HG02973 (cell line): ENCODE data around the gene EFHD1.
"Not testable (repeated sequence)": the region's sequence is repeated elsewhere in the genome, so short reads cannot be mapped to it uniquely, and the experiment has no call there.

Source experiments
- ATAC-seq: cut with Tn5 transposase; IDR thresholded peaks from one replicate; pipeline ENCODE4 v1.9.1; 2021; ENCODE audit warnings: moderate library complexity; ENCODE audit not compliant: unreplicated experiment

EFHD1 gene

DNA sequence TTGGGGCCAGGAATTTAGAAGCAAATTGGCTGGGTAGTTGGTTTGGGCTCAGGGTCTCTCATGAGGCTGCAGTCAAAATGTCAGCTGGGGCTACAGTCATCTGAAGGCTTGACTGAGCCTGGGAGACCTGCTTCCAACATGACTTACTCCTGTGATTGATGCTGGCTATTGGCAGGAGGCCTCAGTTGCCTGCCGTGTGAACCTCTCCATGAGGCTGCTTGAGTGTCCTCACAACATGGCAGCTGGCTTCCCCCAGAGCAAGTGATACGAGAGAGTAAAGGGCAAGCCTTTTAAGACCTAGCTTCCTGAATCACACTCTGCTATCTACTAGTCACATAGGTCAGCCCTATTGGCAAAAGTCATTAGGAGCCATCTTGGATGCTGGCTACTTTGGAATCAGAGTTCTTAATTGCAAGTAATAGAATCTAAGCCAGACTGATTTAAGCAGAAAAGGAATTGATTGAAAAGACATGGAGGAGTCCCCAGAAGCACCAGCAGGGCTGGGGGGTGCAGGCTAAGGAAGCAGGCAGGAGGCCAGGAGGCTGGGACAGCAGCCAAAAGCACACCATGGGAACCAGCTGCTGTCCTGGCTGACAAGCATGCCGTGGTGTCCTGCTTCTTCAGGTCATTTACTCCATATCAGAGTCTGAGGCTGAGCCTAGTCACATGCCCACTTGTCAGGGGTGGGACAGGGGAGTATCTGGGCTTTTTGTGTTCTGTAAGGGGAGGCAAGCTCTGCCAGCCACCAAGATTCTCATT lies 55.9 kb downstream of the EFHD1 start:
- no peak for ATAC-seq

DNA sequence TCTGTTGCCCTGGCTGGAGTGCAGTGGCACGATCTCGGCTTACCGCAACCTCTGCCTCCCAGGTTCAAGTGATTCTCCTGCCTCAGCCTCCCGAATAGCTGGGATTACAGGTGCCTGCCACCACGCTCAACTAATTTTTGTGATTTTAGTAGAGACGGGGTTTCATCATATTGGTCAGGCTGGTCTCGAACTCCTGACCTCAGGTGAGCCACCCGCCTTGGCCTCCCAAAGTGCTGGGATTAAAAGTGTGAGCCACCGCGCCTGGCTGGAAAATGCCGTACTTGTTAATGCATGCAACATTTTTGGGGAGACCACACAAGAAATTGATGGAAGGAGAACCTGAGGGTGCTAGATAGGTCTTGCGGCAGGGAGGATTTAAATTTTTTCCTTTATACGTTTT lies 57.7 kb downstream of the EFHD1 start:
- not testable (repeated sequence) for ATAC-seq

DNA sequence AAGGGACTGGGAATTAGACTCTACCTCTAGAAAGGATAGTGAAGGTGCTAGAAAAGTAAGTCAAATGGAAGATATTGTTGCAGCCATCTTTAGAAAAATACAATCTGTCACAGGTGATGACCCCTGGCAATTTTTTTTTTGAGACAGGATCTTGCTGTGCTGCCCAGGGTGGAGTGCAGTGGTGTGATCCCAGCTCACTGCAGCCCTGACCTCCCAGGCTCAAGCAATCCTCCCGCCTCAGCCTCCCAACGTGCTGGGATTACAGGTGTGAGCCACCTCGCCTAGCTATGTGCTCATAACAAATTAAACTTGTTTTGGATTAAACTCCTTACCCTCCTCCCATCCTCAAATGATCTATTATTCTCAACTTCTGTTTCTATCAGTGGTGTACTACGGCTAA lies 59.9 kb downstream of the EFHD1 start:
- no peak for ATAC-seq

DNA sequence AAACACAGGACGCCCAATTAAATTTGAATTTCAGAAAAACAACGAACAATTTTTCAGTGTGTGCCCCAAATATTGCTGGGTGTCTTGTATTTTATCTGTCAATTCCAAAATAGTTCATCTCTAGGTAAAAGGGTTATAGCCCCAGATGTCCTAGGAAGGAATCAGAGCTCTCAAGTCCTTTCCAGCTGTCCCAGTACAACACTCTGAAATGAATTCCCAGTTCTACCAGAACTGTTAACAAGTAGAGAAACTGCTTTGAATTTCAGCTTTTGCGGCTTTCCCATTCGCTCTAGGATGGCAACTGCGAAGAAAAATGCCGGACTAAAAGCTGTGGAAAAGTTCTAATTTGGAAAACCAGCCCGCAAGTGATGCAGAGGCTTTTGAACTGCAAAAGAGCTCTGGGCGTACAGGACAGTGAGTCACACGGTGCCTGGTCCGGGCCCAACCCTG lies 63.2 kb downstream of the EFHD1 start:
- no peak for ATAC-seq

DNA sequence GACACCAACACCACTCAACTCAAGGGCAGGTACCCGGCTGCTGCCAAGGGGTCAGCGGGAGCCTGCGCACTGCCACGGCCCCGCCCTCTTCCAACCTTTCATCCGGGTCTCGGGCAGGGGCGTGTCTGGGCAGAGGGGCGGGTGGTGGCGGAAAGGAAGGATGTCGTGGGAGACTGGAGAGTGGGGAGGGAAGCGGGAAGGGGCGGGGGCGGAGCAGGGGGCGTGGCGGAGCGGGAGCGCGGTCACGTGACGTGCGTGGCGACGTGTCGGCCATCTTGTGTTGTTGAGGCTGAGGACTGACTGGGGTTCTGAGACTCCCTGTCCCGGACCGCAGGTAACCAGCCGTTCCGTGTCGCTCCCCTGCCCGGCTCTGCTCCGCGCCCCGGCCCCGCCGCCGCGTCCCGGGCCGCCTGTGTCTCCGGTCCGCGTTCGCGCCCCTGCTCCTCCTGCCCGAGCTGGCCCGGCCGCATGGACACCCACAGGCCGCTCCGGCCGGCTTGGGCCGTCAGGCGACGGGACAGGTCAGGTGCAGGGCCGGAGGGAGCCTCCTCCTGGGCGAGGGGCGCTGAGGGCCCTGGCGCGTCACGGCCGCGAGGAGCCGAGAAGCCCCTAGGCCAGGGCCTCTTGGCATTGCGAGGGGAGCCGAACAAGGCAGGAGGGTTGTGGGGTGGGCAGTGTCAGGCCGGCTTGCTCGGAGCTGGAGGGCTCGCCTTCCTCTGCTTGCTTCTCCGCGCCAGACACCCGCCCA lies 63.8 kb downstream of the EFHD1 start, which contains the start of gene GIGYF2:
Gene GIGYF2 (plus strand): TSS at position 273 of the 748 bp plus-strand sequence. CDS start 37,867 bp downstream, outside the sequence.
- peak; percentile 73 for ATAC-seq

DNA sequence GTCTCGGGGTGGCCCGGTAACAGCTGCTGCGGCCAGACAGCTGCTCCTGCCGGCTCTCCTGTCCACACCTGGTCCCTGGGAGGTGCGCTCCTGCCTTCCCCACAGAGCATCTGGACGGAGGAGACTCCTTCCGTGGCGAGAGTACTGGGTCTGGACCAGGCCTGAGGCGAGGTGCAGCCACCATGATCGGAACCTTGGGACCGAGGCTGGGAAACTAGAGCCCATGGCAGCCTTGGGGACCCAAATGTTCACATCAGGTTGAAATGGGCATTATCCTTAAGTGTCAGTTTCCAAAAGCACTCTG lies 64.4 kb downstream of the EFHD1 start:
- no peak for ATAC-seq

DNA sequence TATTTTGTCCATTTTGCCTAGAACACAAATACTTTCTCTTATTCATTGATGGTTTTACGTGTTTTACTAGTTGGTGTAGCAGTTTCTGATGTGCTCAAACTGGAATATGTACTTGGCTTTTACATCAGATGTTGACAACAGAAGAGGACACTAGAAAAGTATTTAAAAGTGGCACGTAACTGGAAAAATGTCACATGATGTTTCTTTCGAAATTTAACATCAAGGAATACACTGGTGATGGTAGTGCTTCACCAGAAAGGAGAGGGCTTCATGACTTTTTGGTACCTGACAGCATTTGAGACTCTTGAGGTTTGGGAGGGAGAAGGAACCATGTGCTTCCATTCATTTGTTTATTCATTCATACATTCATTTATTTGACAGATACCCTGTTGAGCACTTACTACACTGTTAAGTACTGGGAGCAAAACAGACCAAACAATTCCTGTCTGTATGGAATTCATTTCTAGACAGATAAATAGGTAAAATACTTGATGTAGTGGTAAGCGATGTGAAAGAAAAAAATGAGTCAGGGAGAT lies 65.2 kb downstream of the EFHD1 start:
- no peak for ATAC-seq

DNA sequence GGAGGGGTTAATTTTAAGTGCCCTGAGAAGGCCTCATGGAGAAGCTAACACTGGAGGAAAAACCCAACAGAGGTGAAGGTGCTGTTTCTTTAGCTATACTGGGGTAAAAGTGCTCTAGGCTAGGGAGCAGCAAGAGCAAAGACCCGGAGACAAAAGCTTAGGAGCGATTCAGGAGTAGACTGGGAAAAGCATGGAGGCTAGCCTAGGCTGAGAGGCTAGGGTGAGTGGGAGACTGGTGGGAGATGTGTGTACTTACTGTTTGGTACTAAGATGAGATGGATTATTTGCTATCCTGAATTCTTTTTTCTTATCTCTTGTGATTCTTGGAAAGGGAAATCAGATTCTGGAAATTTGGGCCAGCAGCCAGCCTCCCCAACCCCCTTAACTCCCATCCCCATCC lies 65.7 kb downstream of the EFHD1 start:
- ATAC-seq: no peak

DNA sequence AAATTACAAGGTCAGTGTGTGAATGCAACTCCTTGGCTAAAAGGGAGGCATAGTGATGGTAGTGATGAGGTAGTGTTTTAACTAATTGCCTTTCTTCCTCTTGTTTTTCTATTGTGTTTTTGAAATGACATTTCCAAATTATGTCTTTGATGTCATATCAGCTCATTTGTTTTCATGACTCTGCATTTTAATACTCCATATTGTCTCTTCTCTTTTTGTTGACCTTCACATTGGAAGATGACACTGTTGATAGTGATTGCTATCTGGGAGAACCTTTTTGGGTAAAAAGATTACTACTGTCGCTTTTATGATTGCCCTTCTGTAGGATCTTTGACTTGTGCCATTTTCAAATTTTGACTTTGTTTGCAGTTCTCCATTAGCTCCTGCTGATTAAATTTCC lies 66.8 kb downstream of the EFHD1 start:
- no peak for ATAC-seq

DNA sequence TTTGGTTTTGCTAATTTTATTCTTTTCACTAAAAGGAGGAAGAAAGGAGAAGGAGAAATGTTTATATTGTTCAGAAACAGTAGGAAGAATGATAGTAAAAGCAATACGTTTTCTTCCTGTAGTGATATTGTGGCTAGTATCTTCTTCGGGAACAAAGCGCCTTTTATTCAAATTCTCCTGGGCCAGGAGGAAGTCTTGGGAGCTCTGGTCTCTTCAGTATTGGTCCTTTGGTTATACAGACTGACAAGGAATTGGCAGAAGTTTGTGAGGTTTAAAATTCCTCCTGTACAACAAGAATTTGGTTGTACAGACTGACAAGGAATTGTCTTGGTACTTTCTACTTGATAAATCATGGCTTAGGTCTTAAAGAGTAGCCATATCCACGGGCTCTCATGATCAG lies 73.7 kb downstream of the EFHD1 start:
- no peak for ATAC-seq

DNA sequence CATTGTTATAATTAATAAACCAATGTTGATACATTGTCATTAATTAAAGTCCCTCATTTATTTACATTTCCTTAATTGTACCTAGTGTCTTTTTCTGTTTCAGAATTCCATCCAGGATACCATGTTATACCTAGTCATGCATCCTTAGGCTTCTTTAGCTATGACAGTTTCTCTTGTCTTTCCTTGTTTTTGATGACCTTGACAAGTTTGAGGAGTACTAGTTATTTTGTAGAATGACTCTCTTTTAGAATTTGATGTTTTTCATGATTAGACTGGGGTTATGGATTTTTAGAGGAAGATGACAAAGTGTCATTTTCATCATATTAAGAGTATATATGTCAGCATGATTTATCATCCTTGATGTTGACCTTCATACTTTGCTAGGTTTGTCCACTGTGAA lies 80.1 kb downstream of the EFHD1 start:
- ATAC-seq: no peak

DNA sequence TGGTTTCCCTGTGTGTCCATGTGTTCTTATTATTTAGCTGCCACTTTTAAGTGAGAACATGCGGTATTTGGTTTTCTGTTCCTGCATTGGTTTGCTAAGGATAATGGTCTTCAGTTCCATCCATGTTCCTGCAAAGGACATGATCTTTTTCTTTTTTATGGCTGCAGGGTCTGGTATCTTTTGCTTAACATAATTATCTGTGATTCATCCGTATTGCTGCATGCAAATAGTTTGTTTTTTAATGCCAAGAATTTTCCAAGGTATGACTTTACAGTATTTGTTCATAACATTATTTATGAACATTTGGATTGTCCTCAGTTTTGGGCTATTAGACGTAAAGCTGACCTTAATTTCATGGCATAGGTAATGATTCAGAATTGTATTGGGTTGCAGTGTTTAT lies 81.6 kb downstream of the EFHD1 start:
- no peak for ATAC-seq

DNA sequence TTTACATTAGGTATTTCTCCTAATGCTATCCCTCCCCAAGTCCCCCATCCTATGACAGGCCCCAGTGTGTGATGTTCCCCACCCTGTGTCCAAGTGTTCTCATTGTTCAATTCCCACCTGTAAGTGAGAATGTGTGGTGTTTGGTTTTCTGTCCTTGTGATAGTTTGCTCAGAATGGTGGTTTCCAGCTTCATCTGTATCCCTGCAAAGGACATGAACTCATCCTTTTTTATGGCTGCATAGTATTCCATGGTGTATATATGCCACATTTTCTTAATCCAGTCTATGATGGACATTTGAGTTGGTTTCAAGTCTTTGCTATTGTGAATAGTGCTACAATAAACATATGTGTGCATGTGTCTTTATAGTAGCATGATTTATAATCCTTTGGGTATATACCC lies 86.7 kb downstream of the EFHD1 start:
- not testable (repeated sequence) for ATAC-seq

DNA sequence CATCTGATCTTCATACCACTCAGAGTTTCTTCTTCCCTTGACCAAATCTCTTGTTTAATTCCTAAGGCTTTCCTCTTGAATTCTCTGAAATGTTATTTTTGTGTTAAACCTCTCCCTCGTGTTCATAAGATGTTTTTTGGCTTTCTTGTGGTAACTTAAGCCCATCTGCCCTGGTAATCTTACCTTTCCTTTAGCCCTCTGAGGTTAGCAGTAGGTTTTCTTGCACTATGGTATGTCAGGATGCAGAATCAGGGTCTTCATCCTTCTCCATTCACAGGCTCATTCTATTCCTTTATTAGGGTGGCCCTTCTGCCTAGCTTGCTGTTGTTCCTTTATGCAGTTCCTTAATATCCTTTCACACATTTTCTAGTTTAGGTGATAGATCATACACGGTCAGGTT lies 87.9 kb downstream of the EFHD1 start:
- no peak for ATAC-seq

DNA sequence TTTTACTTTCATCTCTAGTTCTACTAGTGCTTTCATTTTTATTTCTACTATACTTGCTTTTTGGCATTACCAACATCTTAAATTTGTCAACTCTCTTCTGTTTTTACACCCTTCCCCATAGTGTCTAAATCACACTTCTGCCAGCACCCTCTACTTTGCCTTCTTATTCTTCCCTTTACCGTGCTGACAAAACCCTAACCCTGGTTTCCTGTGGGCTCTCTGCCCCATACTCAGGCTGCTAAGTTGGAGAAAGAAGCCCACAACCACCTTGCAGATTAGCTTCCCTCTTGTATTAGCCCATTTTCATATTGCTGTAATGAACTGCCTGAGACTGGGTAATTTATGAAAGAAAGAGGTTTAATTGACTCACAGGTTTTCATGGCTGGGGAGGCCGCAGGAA lies 88.5 kb downstream of the EFHD1 start:
- ATAC-seq: no peak

DNA sequence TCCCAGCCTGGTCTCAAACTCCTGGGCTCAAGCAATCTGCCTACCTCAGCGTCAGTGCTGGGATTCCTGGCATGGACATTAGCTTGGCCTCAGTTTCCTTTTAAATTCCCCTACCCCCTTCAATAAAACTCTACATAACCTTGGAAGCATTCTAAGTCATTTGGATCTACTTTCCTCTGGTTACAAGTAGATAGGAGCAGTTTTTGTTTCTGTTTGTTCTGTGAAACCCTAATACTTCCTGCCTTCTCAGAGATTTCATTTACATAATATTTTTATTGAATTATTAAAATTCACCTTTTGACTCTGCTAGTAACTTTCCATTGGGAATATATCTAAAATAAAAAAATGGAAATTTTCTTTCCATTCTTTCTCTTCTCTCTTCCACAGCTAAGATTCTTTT lies 89.6 kb downstream of the EFHD1 start:
- no peak for ATAC-seq

DNA sequence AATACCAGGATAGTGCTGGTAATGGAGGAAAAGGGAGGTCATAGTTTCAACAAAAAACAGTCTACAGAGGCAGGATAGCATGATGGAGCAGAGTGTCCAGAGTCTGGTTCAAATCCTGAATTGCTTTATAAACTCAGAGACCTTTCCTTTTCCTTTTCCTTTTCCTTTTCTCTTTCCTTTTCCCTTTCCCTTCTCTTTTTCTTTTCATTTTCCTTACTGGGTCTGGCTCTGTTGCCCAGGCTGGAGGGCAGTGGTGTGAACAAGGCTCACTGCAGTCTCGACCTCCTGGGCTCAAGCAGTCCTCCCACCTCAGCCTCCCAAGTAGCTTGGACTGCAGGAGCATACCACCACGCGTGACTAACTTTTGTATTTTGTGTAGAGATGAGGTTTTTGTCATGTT lies 95.4 kb downstream of the EFHD1 start:
- no peak for ATAC-seq

DNA sequence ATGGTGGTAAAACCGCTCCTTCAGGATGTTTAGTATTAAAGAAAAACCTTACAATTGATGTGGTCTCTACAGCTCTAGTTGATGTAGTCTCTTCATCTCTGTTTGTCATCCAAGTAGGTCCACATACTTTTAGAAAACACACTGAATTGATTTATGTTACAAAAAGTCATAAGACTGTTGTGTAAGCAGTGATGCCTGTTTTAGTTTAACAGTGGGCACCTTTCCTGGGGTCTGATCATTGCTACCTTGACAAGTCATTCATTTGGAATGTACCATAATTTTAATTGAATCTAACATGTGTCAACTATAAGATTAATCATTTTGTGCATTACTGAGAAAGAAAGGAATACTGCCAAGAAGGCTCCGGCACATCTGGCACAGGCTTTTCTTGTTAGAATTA lies 98.1 kb downstream of the EFHD1 start:
- no peak for ATAC-seq
